Measurements from ENCODE around the gene LRTM2.

GRCh38 chr12:1828856-1829255 is 8.5 kb downstream of the LRTM2 start:
- TF ChIP-seq CTCF (IDR thresholded peaks at IDR 0.05), result no peak
- no peak for TF ChIP-seq EZH2phosphoT487 (IDR thresholded peaks at IDR 0.05)
